Fibroblast of lung (primary cell): ENCODE results near the gene CYS1. TPM values are rescaled to one million over a fixed set of nuclear protein-coding genes. Genes with fewer than 3 reads are reported as not detected.

Experiments used
- DNase-seq, 2 donors: peaks; one replicate each; pipeline versions ENCODE4 v3.0.0 to v3.0.0-alpha.2; 2010; ENCODE audit warnings: low read depth in 2 of 2
- H2AFZ ChIP-seq: 2 replicates; pipeline ENCODE4 v1.5.1; 2012; ENCODE audit warnings: low read length, control low read depth, inconsistent platforms
- H3K27ac ChIP-seq: 2 replicates; pipeline ENCODE4 v1.5.1; 2011; ENCODE audit warnings: low read length, control low read depth; ENCODE audit not compliant: insufficient read depth
- H3K27me3 ChIP-seq: 2 replicates; pipeline ENCODE4 v1.5.1; 2011; ENCODE audit warnings: mild to moderate bottlenecking, low read length; ENCODE audit not compliant: control insufficient read depth, insufficient read depth
- H3K36me3 ChIP-seq: 2 replicates; pipeline ENCODE4 v1.5.1; 2011; ENCODE audit warnings: low read length; ENCODE audit not compliant: control insufficient read depth, insufficient read depth
- H3K4me1 ChIP-seq: 2 replicates; pipeline ENCODE4 v1.5.1; 2011; ENCODE audit warnings: low read length; ENCODE audit not compliant: control insufficient read depth, insufficient read depth; ENCODE audit errors: extremely low read depth
- H3K4me2 ChIP-seq: 2 replicates; pipeline ENCODE4 v1.5.1; 2011; ENCODE audit warnings: low read length, control low read depth; ENCODE audit not compliant: insufficient read depth; ENCODE audit errors: extremely low read depth
- H3K4me3 ChIP-seq, 4 experiments: fragments of 200-600 bp in 1 of 4; sonication (generic) in 1 of 4; replicated peaks in 1 of 4; 2 replicates each; pipeline ENCODE4 v1.5.1; 2011 to 2016; ENCODE audit warnings: low read length in 4 of 4, low read depth in 3 of 4, mild to moderate bottlenecking in 3 of 4, control low read depth in 2 of 4, inconsistent platforms in 1 of 4, mixed read lengths in 1 of 4; ENCODE audit not compliant: insufficient read depth in 1 of 4; ENCODE audit errors: control extremely low read depth in 1 of 4
- H3K79me2 ChIP-seq: 2 replicates; pipeline ENCODE4 v1.5.1; 2012; ENCODE audit warnings: mild to moderate bottlenecking, low read length, inconsistent platforms; ENCODE audit not compliant: control insufficient read depth, insufficient read depth
- H3K9ac ChIP-seq: 2 replicates; pipeline ENCODE4 v1.5.1; 2011; ENCODE audit warnings: mild to moderate bottlenecking, low read length, control low read depth; ENCODE audit not compliant: insufficient read depth
- H3K9me3 ChIP-seq: 2 replicates; pipeline ENCODE4 v1.5.1; 2012; ENCODE audit warnings: low read depth, low read length; ENCODE audit not compliant: control insufficient read depth, insufficient read depth
- H4K20me1 ChIP-seq: 2 replicates; pipeline ENCODE4 v1.5.1; 2011; ENCODE audit warnings: low read length; ENCODE audit not compliant: control insufficient read depth, insufficient read depth; ENCODE audit errors: extremely low read depth
- EZH2 ChIP-seq: IDR thresholded peaks from 2 replicates; pipeline ENCODE4 v1.5.1; 2012; ENCODE audit warnings: low read length, control low read depth, mild to moderate bottlenecking; ENCODE audit errors: missing control alignments
- polyA plus RNA-seq, 2 donors: library from polyadenylated mRNA; depleted of rRNA in 1 of 2; stranded (reverse) in 1 of 2; unstranded in 1 of 2; fragments of >200 nt; gene quantifications; 2 replicates each; pipeline ENCODE4 v1.2.1, GENCODE V29; 2011 to 2012; ENCODE audit warnings: missing spikeins in 1 of 2
- total RNA-seq: library from RNA; depleted of rRNA; stranded (reverse); fragments of >200 nt; gene quantifications from 2 replicates; pipeline ENCODE4 v1.2.1, GENCODE V29; 2014
- TF ChIP-seq, protein P1 (sequence below), 2 donors: IDR thresholded peaks in 1 of 2; conservative IDR thresholded peaks in 1 of 2; 1 replicate in 1 of 2; 2 replicates in 1 of 2; pipeline ENCODE4 v1.5.1; 2011 to 2012; ENCODE audit warnings: low read length in 2 of 2, control low read depth in 1 of 2, inconsistent platforms in 1 of 2, low read depth in 1 of 2, mild to moderate bottlenecking in 1 of 2

Gene CYS1
- total and polyA plus RNA-seq, 2 donors (not counting 1 experiment from before 2014, with no cell fraction given): 0.31 to 5.1 TPM

DNA sequence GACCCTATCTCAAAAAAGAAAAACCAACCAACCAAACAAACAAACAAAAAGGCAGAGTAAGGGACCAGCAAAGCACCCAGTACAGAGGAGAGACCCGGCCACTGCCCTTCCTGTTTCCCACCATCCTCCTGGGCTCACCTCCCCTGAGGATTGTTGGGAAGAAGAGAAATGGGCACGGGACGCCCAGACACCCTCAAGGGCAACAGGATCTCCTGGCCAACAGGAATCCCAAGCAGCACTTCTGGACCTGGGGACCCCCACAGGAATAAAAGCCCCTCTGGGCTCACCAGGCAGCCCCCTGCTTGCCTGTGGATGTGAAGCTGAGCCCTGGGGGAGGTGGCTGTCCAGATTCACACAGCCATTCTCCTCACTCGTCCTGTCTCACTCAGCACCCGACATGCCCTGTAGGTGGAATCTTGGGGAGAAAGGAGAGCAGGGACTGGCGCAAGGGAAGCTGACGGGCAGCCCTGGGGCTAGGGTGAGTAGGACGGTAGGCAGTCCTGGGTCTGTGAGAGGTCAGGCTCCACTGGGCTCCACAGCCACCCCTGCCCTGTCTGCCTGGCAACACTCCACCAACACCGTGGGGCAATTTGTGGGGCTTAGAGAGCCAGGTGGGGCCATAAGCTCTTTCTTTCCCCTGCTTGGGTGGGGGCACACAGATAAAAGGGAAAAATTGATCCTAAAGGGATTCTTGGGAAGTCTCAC lies 18.8 kb downstream of the CYS1 start:
- no peaks in the 10 kb centered on the region for H3K36me3 ChIP-seq
- no peaks in the 10 kb centered on the region for H3K9me3 ChIP-seq
- peaks cover 3% of the 10 kb centered on the region for H3K4me1 ChIP-seq
- no peaks in the 10 kb centered on the region for H4K20me1 ChIP-seq
- peaks cover 6% of the 10 kb centered on the region for H3K27me3 ChIP-seq
- H3K4me2 ChIP-seq: no peak overlapping the region
- TF ChIP-seq EZH2: no peak
- TF ChIP-seq, protein P1, sequence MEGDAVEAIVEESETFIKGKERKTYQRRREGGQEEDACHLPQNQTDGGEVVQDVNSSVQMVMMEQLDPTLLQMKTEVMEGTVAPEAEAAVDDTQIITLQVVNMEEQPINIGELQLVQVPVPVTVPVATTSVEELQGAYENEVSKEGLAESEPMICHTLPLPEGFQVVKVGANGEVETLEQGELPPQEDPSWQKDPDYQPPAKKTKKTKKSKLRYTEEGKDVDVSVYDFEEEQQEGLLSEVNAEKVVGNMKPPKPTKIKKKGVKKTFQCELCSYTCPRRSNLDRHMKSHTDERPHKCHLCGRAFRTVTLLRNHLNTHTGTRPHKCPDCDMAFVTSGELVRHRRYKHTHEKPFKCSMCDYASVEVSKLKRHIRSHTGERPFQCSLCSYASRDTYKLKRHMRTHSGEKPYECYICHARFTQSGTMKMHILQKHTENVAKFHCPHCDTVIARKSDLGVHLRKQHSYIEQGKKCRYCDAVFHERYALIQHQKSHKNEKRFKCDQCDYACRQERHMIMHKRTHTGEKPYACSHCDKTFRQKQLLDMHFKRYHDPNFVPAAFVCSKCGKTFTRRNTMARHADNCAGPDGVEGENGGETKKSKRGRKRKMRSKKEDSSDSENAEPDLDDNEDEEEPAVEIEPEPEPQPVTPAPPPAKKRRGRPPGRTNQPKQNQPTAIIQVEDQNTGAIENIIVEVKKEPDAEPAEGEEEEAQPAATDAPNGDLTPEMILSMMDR (conservative IDR thresholded peaks at IDR 0.05 in 1 of 2, IDR thresholded peaks at IDR 0.05 in 1 of 2; ENCODE audit: low read depth in 1 of 2, low read length in 2 of 2): no peak
- H3K79me2 ChIP-seq: no peaks in the 10 kb centered on the region
- H2AFZ ChIP-seq: no peak overlapping the region
- H3K4me3 ChIP-seq: no peak overlapping the region
- no peak overlapping the region for H3K9ac ChIP-seq
- DNase-seq: no peak
- no peak overlapping the region for H3K27ac ChIP-seq

DNA sequence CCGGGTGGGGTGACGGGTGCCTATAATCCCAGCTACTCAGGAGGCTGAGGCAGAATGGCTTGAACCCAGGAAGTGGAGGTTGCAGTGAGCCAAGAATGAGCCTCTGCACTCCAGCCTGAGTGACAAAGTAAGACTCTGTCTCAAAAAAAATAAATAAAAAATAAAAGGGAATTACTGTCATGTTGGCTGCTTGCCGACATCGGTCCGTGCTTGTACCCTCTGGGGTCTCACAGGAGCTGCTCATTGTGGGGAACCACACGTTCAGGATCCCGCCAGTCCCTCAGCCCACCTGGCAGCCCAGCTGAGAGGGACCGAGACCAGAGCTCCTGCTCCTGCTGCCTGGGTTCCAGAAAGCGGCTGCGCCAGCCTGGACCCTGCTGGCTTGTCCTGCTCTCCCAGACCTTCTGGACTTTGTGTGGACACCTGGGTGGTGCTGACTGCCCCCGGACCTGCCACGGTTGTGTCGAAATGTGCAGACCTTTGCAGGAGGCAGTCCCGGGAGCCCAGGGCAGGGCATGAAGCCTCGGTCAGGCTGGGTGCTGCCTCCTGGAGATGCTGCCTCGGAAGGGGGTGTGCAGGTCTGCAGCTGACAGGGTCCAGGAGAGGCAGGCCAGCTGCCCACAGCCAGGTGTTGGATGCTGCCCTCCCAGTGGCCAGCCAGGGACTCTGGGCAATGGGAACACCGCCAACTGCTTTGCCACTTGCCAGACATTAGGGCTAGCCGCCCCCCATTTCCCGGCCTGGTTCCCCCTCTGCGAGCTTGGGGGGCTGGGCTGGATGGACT lies 20.5 kb downstream of the CYS1 start:
- no peak for DNase-seq
- H3K4me1 ChIP-seq: peaks cover 3% of the 10 kb centered on the region
- TF ChIP-seq, protein P1 (conservative IDR thresholded peaks at IDR 0.05 in 1 of 2, IDR thresholded peaks at IDR 0.05 in 1 of 2; ENCODE audit: low read depth in 1 of 2, low read length in 2 of 2): no peak
- no peak for TF ChIP-seq EZH2
- no peak overlapping the region for H3K27ac ChIP-seq
- H3K4me2 ChIP-seq: no peak overlapping the region
- H4K20me1 ChIP-seq: no peaks in the 10 kb centered on the region
- H3K4me3 ChIP-seq: no peak overlapping the region
- no peaks in the 10 kb centered on the region for H3K79me2 ChIP-seq
- no peaks in the 10 kb centered on the region for H3K9me3 ChIP-seq
- no peaks in the 10 kb centered on the region for H3K36me3 ChIP-seq
- no peak overlapping the region for H3K9ac ChIP-seq
- no peak overlapping the region for H2AFZ ChIP-seq
- peaks cover 6% of the 10 kb centered on the region for H3K27me3 ChIP-seq

DNA sequence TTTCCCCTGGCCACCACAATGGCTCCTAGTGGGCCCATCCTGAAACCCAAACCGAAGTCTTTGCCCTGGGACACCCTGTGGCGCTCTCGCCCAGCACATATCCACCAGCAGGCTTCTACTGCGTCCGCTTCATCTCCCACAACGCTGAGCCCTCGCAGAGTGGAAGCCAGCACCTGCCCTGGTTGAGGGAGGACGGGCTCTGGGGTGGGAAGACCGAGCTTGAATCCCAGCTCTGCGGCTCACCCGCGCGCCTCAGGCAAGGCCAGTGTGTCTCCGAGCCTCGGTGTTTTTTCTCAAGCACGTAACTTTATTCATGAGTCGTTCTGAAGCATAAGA lies 21.2 kb downstream of the CYS1 start:
- Histone ChIP-seq H3K4me1 (peaks cover 3% of the 10 kb centered on the region), H3K9me3 (no peaks in the 10 kb centered on the region), H3K27ac (no peak overlapping the region), H3K4me2 (no peak overlapping the region), H2AFZ (no peak overlapping the region), H3K27me3 (peaks cover 6% of the 10 kb centered on the region), H3K36me3 (no peaks in the 10 kb centered on the region), H4K20me1 (no peaks in the 10 kb centered on the region), H3K79me2 (no peaks in the 10 kb centered on the region), H3K9ac (no peak overlapping the region), H3K4me3 (no peak overlapping the region)
- no peak for DNase-seq
- no peak for TF ChIP-seq EZH2
- TF ChIP-seq, protein P1 (conservative IDR thresholded peaks at IDR 0.05 in 1 of 2, IDR thresholded peaks at IDR 0.05 in 1 of 2; ENCODE audit: low read depth in 1 of 2, low read length in 2 of 2): no peak
